IPS-NIHi11 (cell line): ENCODE measurements around the gene WDR86.

Source experiments
- DNase-seq: peaks from one replicate; pipeline ENCODE4 v3.0.0; 2012; ENCODE audit warnings: mixed read lengths, low spot score

Gene WDR86

GRCh38 chr7:151379193-151379520, 30.7 kb downstream of the WDR86 start:
- DNase-seq: no peak

GRCh38 chr7:151378496-151379192, 31.2 kb downstream of the WDR86 start:
- DNase-seq: no peak

GRCh38 chr7:151378011-151378410, 31.8 kb downstream of the WDR86 start:
- no peak for DNase-seq

GRCh38 chr7:151377406-151377805, 32.4 kb downstream of the WDR86 start:
- no peak for DNase-seq

GRCh38 chr7:151376218-151376902, 33.5 kb downstream of the WDR86 start:
- no peak for DNase-seq

GRCh38 chr7:151375530-151376217, 34.2 kb downstream of the WDR86 start:
- no peak for DNase-seq

GRCh38 chr7:151374726-151375125, 35.1 kb downstream of the WDR86 start:
- DNase-seq: no peak

- DNase-seq: no peak
Observed at GRCh38 chr7:151374139-151374538, 35.7 kb downstream of the WDR86 start.

GRCh38 chr7:151373599-151373998, 36.2 kb downstream of the WDR86 start:
- no peak for DNase-seq

GRCh38 chr7:151372612-151373265, 37.1 kb downstream of the WDR86 start:
- no peak for DNase-seq

- no peak for DNase-seq
Observed at GRCh38 chr7:151371266-151371665, 38.6 kb downstream of the WDR86 start.

- DNase-seq: peak; percentile 91
Observed at GRCh38 chr7:151368136-151368571, 41.7 kb downstream of the WDR86 start.

GRCh38 chr7:151367284-151367683, 42.6 kb downstream of the WDR86 start:
- DNase-seq: no peak

GRCh38 chr7:151366880-151367222, 43.0 kb downstream of the WDR86 start:
- no peak for DNase-seq

- no peak for DNase-seq
Observed at GRCh38 chr7:151366166-151366879, 43.5 kb downstream of the WDR86 start.

GRCh38 chr7:151363182-151363581, 46.7 kb downstream of the WDR86 start:
- no peak for DNase-seq

- DNase-seq: no peak
Observed at GRCh38 chr7:151361193-151361959, 48.5 kb downstream of the WDR86 start.

- no peak for DNase-seq
Observed at GRCh38 chr7:151352512-151352911, 57.3 kb downstream of the WDR86 start.

GRCh38 chr7:151351967-151352366, 57.9 kb downstream of the WDR86 start:
- DNase-seq: no peak

- DNase-seq: peak; percentile 62
Observed at GRCh38 chr7:151351027-151351426, 58.8 kb downstream of the WDR86 start.

GRCh38 chr7:151349507-151349853, 60.4 kb downstream of the WDR86 start:
- DNase-seq: no peak

- no peak for DNase-seq
Observed at GRCh38 chr7:151348970-151349369, 60.9 kb downstream of the WDR86 start.
